ENCODE measurements around the gene CAB39L.
"Not testable (repeated sequence)": the region's sequence is repeated elsewhere in the genome, so short reads cannot be mapped to it uniquely, and the experiment has no call there.

Gene CAB39L

GRCh38 chr13:49305792-49306425, 138.0 kb downstream of the CAB39L start:
- DNase-seq = no peak

DNA sequence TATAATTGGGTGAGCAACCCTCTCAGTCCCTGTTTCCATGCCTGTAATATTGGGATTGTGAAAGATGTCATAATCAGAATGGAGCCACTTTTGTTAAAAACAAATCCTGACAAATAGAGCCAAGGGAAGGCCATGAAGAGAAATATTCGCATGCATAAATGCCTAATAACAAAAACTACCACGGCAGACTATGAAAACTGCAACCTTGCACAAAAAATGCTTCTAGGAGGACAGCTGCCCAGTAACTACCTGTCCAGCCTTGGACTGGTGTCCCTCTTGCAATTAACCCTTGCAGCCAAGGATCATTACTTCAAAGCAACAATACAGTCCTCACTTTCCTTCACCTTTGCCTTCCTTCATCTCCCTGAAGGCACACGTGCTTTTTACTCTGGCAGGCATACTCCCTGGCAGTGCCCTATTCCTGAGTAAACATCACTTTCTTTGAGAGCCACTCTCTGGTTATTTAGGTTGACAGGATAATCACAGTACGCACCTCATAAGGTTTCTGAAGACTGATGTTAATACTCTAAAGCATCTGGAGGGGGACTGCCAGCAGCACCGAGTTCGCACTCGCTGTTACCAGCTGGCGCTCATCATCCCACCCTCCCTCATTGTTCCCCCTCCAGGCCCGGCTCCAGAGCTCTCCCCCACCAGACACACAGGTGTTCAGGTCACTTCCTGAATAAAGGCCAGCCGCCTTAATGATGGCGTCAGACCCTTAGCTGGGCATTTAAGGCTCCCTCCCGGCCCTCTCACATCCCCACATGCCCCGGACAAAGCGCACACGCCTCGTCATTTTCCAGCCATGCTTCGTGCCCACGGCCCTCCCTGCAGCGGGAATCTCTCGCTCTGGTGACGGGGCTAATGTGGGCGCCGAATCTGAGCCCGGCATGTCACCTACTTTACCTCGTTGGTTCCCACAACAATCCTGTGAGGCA, 138.8 kb downstream of the CAB39L start:
- no peak for DNase-seq

DNA sequence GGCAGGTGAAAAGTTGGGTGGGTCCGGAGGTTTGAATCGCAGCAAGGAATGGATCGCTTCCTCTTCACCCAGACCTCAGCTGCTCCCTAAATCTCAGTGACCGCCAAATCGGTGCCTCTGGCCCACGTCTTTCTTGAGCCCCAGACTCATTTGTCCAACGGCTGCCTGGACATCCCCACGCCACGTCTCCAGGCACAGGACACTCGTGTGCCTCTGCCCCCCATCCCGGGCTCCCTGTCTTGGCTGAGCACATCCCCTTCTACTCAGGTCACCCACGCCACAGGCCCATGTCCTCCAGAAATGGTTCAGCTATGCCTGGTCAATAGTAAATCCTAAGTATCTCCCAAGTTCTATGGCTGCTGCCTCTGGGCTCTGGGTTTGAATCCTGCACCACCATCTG, 139.5 kb downstream of the CAB39L start:
- DNase-seq = no peak

DNA sequence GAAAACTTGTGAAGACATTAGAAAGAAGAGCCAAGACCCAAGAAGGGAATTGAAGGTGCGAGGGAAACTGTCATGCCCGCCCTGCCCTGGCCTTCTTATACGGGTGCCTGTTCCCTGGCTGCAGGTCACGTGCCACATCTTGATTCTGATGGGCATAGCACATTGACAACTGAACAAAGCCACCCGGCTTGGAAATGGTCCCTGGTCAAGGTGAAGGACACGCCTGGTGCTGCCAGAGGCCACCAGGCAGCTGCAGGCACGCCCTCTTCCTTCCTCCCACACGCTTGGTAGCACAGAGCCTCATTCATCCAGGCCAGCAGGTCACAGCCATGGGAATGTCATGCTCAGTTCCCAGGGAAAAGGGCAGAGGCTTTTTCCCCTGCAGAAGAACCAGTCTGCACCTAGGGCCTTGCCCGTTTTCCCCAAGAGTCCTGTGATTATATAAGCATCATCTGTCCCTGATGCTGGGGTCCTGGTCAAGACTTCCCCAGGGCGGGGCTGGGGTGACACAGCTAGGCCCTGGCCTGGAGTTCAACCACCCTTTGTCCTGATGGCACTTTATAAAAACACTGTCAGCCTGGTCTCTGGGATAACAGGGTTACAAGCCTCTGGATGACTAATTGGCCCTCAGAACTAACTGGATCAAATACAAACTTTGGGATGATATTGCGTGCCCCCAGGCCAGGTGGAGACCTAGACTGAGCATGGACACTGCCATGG, 140.2 kb downstream of the CAB39L start:
- DNase-seq = no peak

DNA sequence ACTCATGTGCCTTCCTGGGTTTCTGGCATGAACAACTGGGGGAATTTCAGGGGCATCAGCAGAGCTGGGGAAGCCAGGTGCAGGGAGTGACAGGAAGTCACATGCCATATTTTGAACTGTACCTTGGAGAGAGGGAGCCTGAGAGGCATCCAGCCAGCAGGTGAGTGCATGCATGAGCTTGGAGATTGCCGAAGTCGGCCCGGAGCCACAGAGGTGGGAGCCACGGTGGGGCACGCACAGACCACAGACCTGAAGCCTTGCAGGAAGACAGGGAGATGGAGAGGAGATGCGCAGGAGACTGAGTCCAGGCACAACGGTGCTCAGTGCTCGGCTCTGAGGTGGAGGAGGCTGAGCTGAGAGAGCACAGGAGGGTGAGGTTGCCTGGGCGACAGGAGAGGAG, 141.0 kb downstream of the CAB39L start:
- no peak for DNase-seq

GRCh38 chr13:49302222-49302621, 141.6 kb downstream of the CAB39L start:
- DNase-seq = no peak

GRCh38 chr13:49300739-49301589, 142.9 kb downstream of the CAB39L start:
- DNase-seq = peak; percentile 64 to 66

DNA sequence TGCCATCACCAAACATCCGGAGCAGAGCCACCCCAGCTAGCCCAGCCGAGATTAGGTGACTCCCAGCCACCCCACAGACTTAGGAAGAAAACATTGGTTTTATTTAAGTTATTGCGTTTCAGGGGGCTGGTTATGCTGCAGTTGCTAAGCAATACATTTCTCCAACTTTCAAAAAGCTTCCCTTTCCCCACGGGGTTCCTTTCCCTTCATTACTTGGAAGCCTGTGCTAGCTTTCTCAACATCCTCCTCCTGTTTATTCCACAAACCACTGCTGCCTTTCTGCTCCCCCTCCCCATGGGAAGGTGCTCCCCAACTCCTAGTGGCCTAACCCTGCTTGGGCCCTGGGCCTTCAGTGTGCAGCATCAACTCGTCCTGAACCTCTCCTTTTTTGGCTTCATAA, 143.6 kb downstream of the CAB39L start:
- DNase-seq = no peak

DNA sequence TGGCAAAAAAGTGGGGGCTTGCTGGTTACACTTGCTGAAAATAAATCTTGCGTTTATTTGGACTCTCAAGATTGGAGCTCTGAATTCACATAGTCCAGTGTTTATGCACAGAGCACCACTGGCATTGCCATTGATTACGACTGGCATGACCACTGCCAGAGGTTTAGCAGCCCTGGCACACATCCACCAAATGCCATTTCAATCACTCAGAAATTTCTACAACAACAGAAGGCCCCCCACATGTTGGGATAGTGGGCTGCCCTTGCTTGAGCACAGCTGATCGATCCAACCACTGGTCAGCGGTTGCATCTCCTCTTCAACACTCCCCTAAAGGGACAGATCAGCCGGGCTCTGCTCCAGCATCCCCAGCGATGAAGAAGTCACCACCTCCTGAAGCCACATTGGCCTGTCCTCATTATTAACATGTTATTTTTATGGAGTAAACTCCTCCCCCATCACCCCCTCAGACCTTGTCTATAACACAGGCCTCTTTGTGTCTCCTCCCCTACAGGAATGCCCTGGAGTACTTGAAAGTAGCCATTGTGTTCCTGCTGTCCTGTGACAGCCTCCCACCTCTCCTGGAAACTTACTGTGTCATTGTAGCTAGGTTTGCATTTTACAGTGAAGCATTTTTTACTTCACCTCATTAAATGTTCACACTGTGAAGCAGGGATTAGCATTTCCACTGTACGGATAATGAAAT, 144.8 kb downstream of the CAB39L start:
- no peak for DNase-seq

DNA sequence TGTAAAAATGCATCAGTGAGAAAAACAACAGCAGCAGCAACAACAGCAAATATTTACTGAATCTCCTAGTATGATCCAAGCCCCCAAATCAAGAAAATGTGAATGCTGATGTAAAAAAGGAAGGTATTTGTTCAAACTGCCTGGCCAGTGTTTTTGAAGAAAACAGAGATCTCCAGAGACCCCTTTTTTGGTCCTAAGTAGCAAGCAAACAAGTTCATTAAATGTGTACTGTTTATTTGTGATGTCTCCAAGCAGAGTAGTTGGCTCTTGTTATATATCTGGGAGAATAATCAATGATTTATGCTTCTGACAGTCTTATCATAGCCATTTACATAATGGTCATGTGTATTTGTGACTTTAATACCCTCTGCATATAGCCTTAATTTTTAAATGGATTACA, 145.4 kb downstream of the CAB39L start:
- DNase-seq = no peak

DNA sequence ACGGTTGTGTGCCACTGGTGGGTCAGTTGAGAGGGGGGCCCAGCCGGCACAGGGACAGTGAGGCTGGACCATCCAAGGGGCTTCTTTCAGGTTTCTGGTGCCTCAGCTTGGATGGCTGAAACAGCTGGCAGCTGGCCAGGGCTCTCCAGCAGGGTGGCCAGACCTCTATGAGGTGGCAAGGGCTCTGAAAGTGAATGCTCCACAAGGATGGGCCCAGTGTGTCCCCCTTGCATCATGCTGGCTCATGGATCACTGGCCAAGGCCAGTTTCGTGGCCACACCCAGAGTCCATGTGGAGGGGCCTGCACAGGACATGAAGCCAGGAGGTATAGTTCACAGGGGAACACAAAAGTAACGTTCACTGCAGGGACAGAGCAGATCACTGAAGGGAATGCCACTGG, 146.5 kb downstream of the CAB39L start:
- no peak for DNase-seq

- DNase-seq = no peak
Observed at GRCh38 chr13:49296659-49297058, 147.2 kb downstream of the CAB39L start.

- no peak for DNase-seq
Observed at GRCh38 chr13:49295244-49295643, 148.6 kb downstream of the CAB39L start.

DNA sequence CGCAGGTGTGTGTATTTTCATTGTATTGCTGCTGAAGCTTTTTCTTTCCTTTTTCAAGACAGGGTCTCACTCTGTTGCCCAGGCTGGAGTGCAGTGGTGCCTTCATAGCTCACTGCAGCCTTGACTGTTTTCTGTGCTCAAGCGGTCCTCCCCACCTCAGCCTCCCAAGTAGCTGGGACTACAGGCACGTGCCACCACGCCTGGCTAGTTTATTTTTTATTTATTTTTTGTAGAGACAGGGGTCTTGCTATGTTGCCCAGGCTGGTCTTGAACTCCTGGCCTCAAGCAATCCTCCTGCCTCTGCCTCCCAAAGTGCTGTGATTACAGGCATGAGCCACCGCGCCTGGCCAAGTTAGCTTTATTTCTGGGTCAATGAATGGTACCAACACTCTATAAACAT, 149.1 kb downstream of the CAB39L start:
- DNase-seq = not testable (repeated sequence)

DNA sequence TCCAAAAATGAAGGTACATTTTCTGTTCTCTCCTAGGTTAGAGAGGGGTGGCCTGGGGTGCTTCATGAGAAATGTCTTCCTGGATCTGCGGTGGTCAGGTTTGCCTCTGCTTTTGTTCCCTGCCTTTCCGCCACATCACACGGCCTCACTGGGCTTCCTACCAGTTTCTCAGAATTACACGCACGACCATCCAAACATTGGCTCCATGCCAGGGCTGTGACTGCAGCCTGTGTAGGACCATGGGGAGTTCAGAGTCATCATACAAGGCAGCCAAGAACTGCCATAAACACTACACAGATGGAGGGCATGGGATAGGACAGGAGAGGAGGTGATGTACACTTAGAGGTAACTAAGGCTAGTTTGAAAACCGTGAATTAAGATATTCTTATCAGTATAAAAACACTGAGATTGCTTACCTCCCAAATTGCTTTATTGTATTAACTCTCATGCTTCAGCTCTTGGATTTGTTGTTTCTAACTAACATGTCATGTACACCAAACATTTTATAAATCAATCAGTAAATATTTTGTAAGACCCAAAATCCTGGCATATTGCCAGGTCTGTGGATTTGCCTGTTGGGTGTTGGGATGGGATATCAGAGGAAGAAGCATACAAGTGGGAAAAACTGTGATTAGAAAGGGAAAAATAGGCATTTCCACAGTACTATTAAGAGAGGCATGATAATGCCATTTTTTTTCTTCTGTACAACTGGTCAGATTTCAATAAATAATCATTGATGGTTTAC, 150.9 kb downstream of the CAB39L start:
- DNase-seq = no peak

- DNase-seq = no peak
Observed at GRCh38 chr13:49288458-49288857, 155.4 kb downstream of the CAB39L start.

GRCh38 chr13:49287995-49288394, 155.9 kb downstream of the CAB39L start:
- DNase-seq = no peak

GRCh38 chr13:49279885-49280284, 164.0 kb downstream of the CAB39L start:
- no peak for DNase-seq

- DNase-seq = no peak
Observed at GRCh38 chr13:49279112-49279511, 164.8 kb downstream of the CAB39L start.

DNA sequence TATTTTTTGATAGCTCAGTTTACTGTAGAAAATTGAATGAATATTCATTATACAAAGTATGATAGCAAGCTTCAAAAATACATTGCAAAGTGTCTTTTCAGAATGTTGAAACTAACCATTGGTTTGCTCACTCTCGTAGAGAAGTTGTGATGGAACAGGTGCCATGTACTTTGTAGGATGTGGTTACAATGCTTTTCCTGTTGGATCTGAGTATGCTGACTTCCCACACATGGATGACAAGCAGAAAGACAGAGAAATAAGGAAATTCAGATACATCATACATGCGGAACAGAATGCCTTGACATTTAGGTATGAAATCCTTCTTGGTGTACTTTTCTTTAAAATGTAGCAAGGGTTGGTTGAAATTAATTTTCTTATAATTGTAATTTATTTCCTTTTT, 165.7 kb downstream of the CAB39L start:
- DNase-seq = no peak

- DNase-seq = no peak
Observed at GRCh38 chr13:49272296-49272695, 171.6 kb downstream of the CAB39L start.
